NAMALWA (cell line): ENCODE results near the gene EDN2.

Source experiments
- DNase-seq: peaks from one replicate; pipeline ENCODE4 v3.0.0-alpha.2; 2015; ENCODE audit warnings: low spot score

The EDN2 gene

GRCh38 chr1:41498804-41499203 lies 14.3 kb upstream of the EDN2 start:
- no peak for DNase-seq

- DNase-seq: no peak
These were observed 13.9 kb upstream of the EDN2 start for GRCh38 chr1:41498391-41498790.

- DNase-seq: no peak
These were observed 13.1 kb upstream of the EDN2 start for GRCh38 chr1:41497461-41498030.

- no peak for DNase-seq
These were observed 12.6 kb upstream of the EDN2 start for GRCh38 chr1:41497056-41497440.

GRCh38 chr1:41496080-41497055 lies 11.9 kb upstream of the EDN2 start:
- DNase-seq: no peak

- DNase-seq: no peak
These were observed 10.9 kb upstream of the EDN2 start for GRCh38 chr1:41495210-41495948.

- DNase-seq: no peak
These were observed 10.1 kb upstream of the EDN2 start for GRCh38 chr1:41494351-41495209.

GRCh38 chr1:41493626-41494350 lies 9.3 kb upstream of the EDN2 start:
- DNase-seq: no peak

- DNase-seq: no peak
These were observed 8.6 kb upstream of the EDN2 start for GRCh38 chr1:41493117-41493536.

GRCh38 chr1:41492341-41492848 lies 7.9 kb upstream of the EDN2 start:
- DNase-seq: peak; percentile 74

- DNase-seq: no peak
These were observed 6.4 kb upstream of the EDN2 start for GRCh38 chr1:41490911-41491310.

GRCh38 chr1:41489561-41489960 lies 5.1 kb upstream of the EDN2 start:
- no peak for DNase-seq

GRCh38 chr1:41488040-41488951 lies 3.8 kb upstream of the EDN2 start:
- no peak for DNase-seq

- DNase-seq: no peak
These were observed 2.9 kb upstream of the EDN2 start for GRCh38 chr1:41487126-41488039.

- DNase-seq: no peak
These were observed 2.1 kb upstream of the EDN2 start for GRCh38 chr1:41486371-41487125.

GRCh38 chr1:41486053-41486370 lies 1.5 kb upstream of the EDN2 start:
- DNase-seq: no peak

GRCh38 chr1:41485605-41486004 lies 1.1 kb upstream of the EDN2 start:
- no peak for DNase-seq

- DNase-seq: no peak
These were observed 502 bp downstream of the EDN2 start for GRCh38 chr1:41483960-41484401.
